OCI-LY1 (cell line): ENCODE measurements around the gene ACVR1B.

Experiments
- H2AFZ ChIP-seq: fragments of 200-600 bp; sonication (generic), shearing (Covaris generic); 2 replicates; pipeline ENCODE4 v1.6.0; 2014; ENCODE audit warnings: antibody characterized with exemption, mild to moderate bottlenecking, low read length
- H3F3A ChIP-seq: fragments of 200-600 bp; sonication (generic), shearing (Covaris generic); 2 replicates; pipeline ENCODE4 v1.6.0; 2014; ENCODE audit warnings: mild to moderate bottlenecking, antibody characterized with exemption, low read length, moderate library complexity; ENCODE audit not compliant: insufficient read depth
- H3K27ac ChIP-seq: fragments of 200-600 bp; sonication (generic); 2 replicates; pipeline ENCODE4 v1.5.1; 2014; ENCODE audit warnings: low read length, mixed run types, mild to moderate bottlenecking, low read depth; ENCODE audit not compliant: poor library complexity, severe bottlenecking
- H3K27me3 ChIP-seq: fragments of 200-600 bp; sonication (generic); 2 replicates; pipeline ENCODE4 v1.6.0; 2014; ENCODE audit warnings: antibody characterized with exemption, mild to moderate bottlenecking, low read length, moderate library complexity; ENCODE audit not compliant: insufficient read depth
- H3K36me3 ChIP-seq: fragments of 200-600 bp; sonication (generic); 2 replicates; pipeline ENCODE4 v1.6.1; 2014; ENCODE audit warnings: mild to moderate bottlenecking, antibody characterized with exemption, low read length, moderate library complexity, mixed read lengths; ENCODE audit not compliant: insufficient read depth
- H3K4me1 ChIP-seq: fragments of 200-600 bp; sonication (generic); 2 replicates; pipeline ENCODE4 v1.5.1; 2014; ENCODE audit warnings: mild to moderate bottlenecking, low read length, moderate library complexity; ENCODE audit not compliant: insufficient read depth, severe bottlenecking
- H3K4me2 ChIP-seq: fragments of 200-600 bp; sonication (generic), shearing (Covaris generic); 2 replicates; pipeline ENCODE4 v1.6.1; 2014; ENCODE audit warnings: low read length
- H3K4me3 ChIP-seq: fragments of 200-600 bp; sonication (generic); 2 replicates; pipeline ENCODE4 v1.5.1; 2014; ENCODE audit warnings: low read length, low read depth, mild to moderate bottlenecking, mixed read lengths; ENCODE audit not compliant: poor library complexity, severe bottlenecking
- H3K79me2 ChIP-seq: fragments of 200-600 bp; shearing (Covaris generic); 2 replicates; pipeline ENCODE4 v1.6.1; 2016; ENCODE audit warnings: mixed run types, low read length, mixed read lengths; ENCODE audit not compliant: insufficient read depth
- H3K9ac ChIP-seq: fragments of 200-600 bp; sonication (generic), shearing (Covaris generic); 2 replicates; pipeline ENCODE4 v1.6.1; 2014; ENCODE audit warnings: mild to moderate bottlenecking, low read length, mixed read lengths
- H3K9me2 ChIP-seq: fragments of 200-600 bp; sonication (generic), shearing (Covaris generic); 2 replicates; pipeline ENCODE4 v1.6.1; 2014; ENCODE audit warnings: low read depth, mild to moderate bottlenecking, low read length, mixed read lengths
- H3K9me3 ChIP-seq: fragments of 200-600 bp; shearing (Covaris generic); 2 replicates; pipeline ENCODE4 v1.6.1; 2014; ENCODE audit warnings: low read length, mixed read lengths
- H4K20me1 ChIP-seq: fragments of 200-600 bp; sonication (generic), shearing (Covaris generic); 2 replicates; pipeline ENCODE4 v1.6.0; 2016; ENCODE audit warnings: mild to moderate bottlenecking, low read length; ENCODE audit not compliant: insufficient read depth
- CTCF ChIP-seq: fragments of 200-600 bp; sonication (generic), shearing (Covaris generic); IDR thresholded peaks from 2 replicates; pipeline ENCODE4 v1.5.1; 2017; ENCODE audit warnings: mild to moderate bottlenecking, antibody characterized with exemption, low read length, moderate library complexity, mixed read lengths
- EZH2 ChIP-seq: fragments of 200-600 bp; sonication (generic), shearing (Covaris generic); IDR thresholded peaks from 2 replicates; pipeline ENCODE4 v1.8.0; 2017; ENCODE audit warnings: borderline replicate concordance, mixed run types, mild to moderate bottlenecking, antibody characterized with exemption, low read length, moderate library complexity, mixed read lengths

Gene ACVR1B

GRCh38 chr12:52036587-52037171 lies 85.2 kb downstream of the ACVR1B start:
- peak overlapping the region; percentile 54 for H3K4me3 ChIP-seq
- H2AFZ ChIP-seq = no peak overlapping the region
- H3K79me2 ChIP-seq = no peaks in the 10 kb centered on the region
- no peaks in the 10 kb centered on the region for H3K9me3 ChIP-seq
- H3K27ac ChIP-seq = no peak overlapping the region
- H3K9ac ChIP-seq = peak overlapping the region; percentile 8; the same call in 1 of the 2 replicates
- H3K36me3 ChIP-seq = no peaks in the 10 kb centered on the region
- peak overlapping the region; percentile 68 for H3K4me2 ChIP-seq
- H3F3A ChIP-seq = peaks cover 4% of the 10 kb centered on the region; the same call in 1 of the 2 replicates
- H3K9me2 ChIP-seq = no peaks in the 10 kb centered on the region
- H3K27me3 ChIP-seq = peaks cover 6% of the 10 kb centered on the region; the same call in 1 of the 2 replicates
- H4K20me1 ChIP-seq = no peaks in the 10 kb centered on the region
- TF ChIP-seq CTCF (no peak), EZH2 (no peak)
- peaks cover 21% of the 10 kb centered on the region for H3K4me1 ChIP-seq

- no peaks in the 10 kb centered on the region for H3K36me3 ChIP-seq
- no peak overlapping the region for H2AFZ ChIP-seq
- H3K4me1 ChIP-seq = peaks cover 26% of the 10 kb centered on the region
- H3K9ac ChIP-seq = peak overlapping the region; percentile 46; the same call in 1 of the 2 replicates
- peaks cover 6% of the 10 kb centered on the region; the same call in 1 of the 2 replicates for H3K27me3 ChIP-seq
- H3K4me2 ChIP-seq = peak overlapping the region; percentile 77
- no peaks in the 10 kb centered on the region for H4K20me1 ChIP-seq
- no peaks in the 10 kb centered on the region for H3K9me3 ChIP-seq
- no peaks in the 10 kb centered on the region for H3K9me2 ChIP-seq
- no peaks in the 10 kb centered on the region for H3K79me2 ChIP-seq
- peak overlapping the region; percentile 59 for H3K4me3 ChIP-seq
- no peak overlapping the region for H3K27ac ChIP-seq
- H3F3A ChIP-seq = 0 out of 2 replicates have a peak, but pooled peaks cover under 1% of the 10 kb centered on the region
- no peak for TF ChIP-seq EZH2
- no peak for TF ChIP-seq CTCF
These were observed 85.9 kb downstream of the ACVR1B start for GRCh38 chr12:52037248-52037861.

GRCh38 chr12:52038447-52038846 lies 86.9 kb downstream of the ACVR1B start:
- Histone ChIP-seq H3K4me1 (peaks cover 20% of the 10 kb centered on the region), H3K79me2 (no peaks in the 10 kb centered on the region), H3K9ac (no peak overlapping the region), H4K20me1 (no peaks in the 10 kb centered on the region), H3K9me2 (no peaks in the 10 kb centered on the region), H3K4me3 (no peak overlapping the region), H2AFZ (no peak overlapping the region), H3K36me3 (no peaks in the 10 kb centered on the region), H3K4me2 (no peak overlapping the region), H3K9me3 (no peaks in the 10 kb centered on the region), H3K27me3 (peaks cover 6% of the 10 kb centered on the region; the same call in 1 of the 2 replicates), H3F3A (no peaks in the 10 kb centered on the region), H3K27ac (no peak overlapping the region)
- TF ChIP-seq EZH2 (no peak), CTCF (no peak)
